Immature natural killer cell (primary cell): ENCODE data around the gene THEM5. TPM values are rescaled to one million over a fixed set of nuclear protein-coding genes. Genes with fewer than 3 reads are reported as not detected.

Experiments
- DNase-seq, 3 donors: peaks; one replicate each; pipeline ENCODE4 v3.0.0; 2022; ENCODE audit warnings: mixed read lengths in 1 of 3
- H3K27ac Mint-ChIP-seq, 6 donors: one replicate each; pipeline ENCODE4 v1.8.0; 2020; ENCODE audit warnings: mixed read lengths in 6 of 6, mild to moderate bottlenecking in 5 of 6, inconsistent platforms in 4 of 6, moderate library complexity in 3 of 6
- H3K27me3 Mint-ChIP-seq, 3 donors: one replicate each; pipeline ENCODE4 v1.8.0; 2020 to 2021; ENCODE audit warnings: low read depth in 3 of 3, mild to moderate bottlenecking in 3 of 3, mixed read lengths in 3 of 3, moderate library complexity in 3 of 3, inconsistent platforms in 1 of 3
- H3K36me3 Mint-ChIP-seq, 3 donors: one replicate each; pipeline ENCODE4 v1.8.0; 2020; ENCODE audit warnings: mixed read lengths in 3 of 3, inconsistent platforms in 2 of 3, mild to moderate bottlenecking in 2 of 3
- H3K4me1 Mint-ChIP-seq, 2 donors: one replicate each; pipeline ENCODE4 v1.8.0; 2020; ENCODE audit warnings: inconsistent platforms in 2 of 2, mild to moderate bottlenecking in 2 of 2, mixed read lengths in 2 of 2, moderate library complexity in 1 of 2
- H3K4me3 Mint-ChIP-seq, 5 donors: one replicate each; pipeline ENCODE4 v1.8.0; 2020; ENCODE audit warnings: mild to moderate bottlenecking in 5 of 5, mixed read lengths in 5 of 5, inconsistent platforms in 3 of 5, moderate library complexity in 3 of 5
- H3K9me3 Mint-ChIP-seq, 6 donors: one replicate each; pipeline ENCODE4 v1.8.0; 2020; ENCODE audit warnings: mild to moderate bottlenecking in 6 of 6, mixed read lengths in 6 of 6, inconsistent platforms in 4 of 6, moderate library complexity in 3 of 6
- polyA plus RNA-seq, 3 donors: library from polyadenylated mRNA; unstranded; fragments of 300-500 nt; fragmentation: Illumina TruSeq; gene quantifications; one replicate each; pipeline ENCODE4 v1.2.3, GENCODE V29; 2021

THEM5 gene
- polyA plus RNA-seq, 3 donors from 2014 or later = 0.56 TPM; not detected in 2

DNA sequence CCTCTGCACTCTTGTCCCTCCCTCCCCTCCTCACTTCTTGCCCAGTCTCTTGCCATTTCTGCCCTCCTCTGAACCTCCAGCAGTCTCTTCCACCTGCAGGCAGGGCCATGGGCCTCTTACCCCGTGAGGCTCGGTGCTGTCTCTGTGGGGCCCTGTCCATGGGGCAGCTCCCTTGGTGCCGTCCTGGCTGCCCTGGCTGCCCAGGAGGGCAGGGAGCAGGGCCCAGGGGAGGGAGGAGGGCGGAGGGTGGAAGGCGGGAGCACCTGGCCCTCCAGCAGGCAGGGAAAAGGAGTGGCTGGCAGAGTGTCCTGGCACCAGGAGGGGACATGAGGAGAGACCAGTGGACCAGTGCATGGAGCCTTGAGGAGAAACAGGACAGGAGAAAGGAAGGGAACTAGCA lies 21.9 kb downstream of the THEM5 start, which contains the start of gene RORC:
Gene RORC, minus strand, starts transcription at position 198 of the 400 bp plus-strand sequence. Its CDS starts 38 bp downstream, at position 160.
- Mint-ChIP-seq H3K9me3 (peaks cover 0 to 2% (median 0%) of the 10 kb centered on the region in 6 donors), H3K27ac (no peak within 1 kb of the TSS), H3K4me3 (no peak within 1 kb of the TSS), H3K27me3 (peaks cover 2 to 13% (median 3%) of the 10 kb centered on the region in 3 donors), H3K36me3 (no peaks in the 10 kb centered on the region), H3K4me1 (peaks cover 40 to 42% of the 10 kb centered on the region in 2 donors)
- DNase-seq = no peak

DNA sequence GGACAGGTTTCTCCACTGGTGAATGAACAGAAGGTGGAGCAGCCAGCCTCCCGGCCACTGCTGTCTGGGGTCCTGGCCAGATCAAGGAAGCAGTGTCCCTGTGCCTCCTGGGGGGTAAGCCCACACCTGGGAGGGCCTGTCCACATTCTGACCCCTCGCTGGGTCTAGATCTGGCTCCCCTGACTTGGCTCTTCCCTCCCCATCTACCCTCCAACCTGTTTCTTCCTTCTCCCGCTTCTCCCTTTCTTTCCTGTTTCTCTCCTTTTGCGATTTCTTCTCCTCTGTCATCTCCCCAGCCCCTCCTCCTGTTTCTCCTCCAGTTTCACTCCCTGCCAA lies 22.3 kb downstream of the THEM5 start:
- Mint-ChIP-seq H3K27ac (no peak overlapping the region), H3K9me3 (peaks cover 0 to 2% (median 0%) of the 10 kb centered on the region in 6 donors), H3K27me3 (peaks cover 0 to 12% (median 5%) of the 10 kb centered on the region in 3 donors), H3K4me1 (peaks cover 40 to 42% of the 10 kb centered on the region in 2 donors), H3K36me3 (no peaks in the 10 kb centered on the region), H3K4me3 (no peak overlapping the region)
- DNase-seq = no peak

DNA sequence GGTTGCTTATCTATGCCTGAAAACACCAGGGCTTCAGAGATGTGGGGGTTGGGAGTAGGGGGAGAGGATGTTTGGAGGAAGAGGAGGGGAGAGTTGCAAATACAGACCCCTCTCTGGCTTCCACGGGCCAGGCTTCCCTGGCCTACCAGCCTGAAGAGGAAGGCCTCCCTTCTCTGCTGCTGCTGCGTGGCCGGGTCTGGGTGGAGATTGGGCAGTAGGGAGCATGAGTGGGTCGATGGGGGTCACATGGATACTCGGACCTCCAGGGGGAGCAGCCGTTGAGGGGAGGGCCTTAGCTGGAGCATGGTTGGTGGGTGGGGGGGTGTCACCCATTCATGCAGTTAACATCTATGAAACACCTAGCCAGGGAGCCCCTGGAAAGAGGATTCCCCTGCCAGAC lies 23.5 kb downstream of the THEM5 start:
- Mint-ChIP-seq H3K27ac (peak overlapping the region in 2 of 6 donors; percentile 11 to 77), H3K4me3 (peak overlapping the region in 3 of 5 donors; percentile 49 to 83 (median 73)), H3K4me1 (peaks cover 41 to 45% of the 10 kb centered on the region in 2 donors), H3K36me3 (no peaks in the 10 kb centered on the region), H3K27me3 (peaks cover 0 to 14% (median 5%) of the 10 kb centered on the region in 3 donors), H3K9me3 (peaks cover 0 to 2% (median 0%) of the 10 kb centered on the region in 6 donors)
- no peak for DNase-seq

DNA sequence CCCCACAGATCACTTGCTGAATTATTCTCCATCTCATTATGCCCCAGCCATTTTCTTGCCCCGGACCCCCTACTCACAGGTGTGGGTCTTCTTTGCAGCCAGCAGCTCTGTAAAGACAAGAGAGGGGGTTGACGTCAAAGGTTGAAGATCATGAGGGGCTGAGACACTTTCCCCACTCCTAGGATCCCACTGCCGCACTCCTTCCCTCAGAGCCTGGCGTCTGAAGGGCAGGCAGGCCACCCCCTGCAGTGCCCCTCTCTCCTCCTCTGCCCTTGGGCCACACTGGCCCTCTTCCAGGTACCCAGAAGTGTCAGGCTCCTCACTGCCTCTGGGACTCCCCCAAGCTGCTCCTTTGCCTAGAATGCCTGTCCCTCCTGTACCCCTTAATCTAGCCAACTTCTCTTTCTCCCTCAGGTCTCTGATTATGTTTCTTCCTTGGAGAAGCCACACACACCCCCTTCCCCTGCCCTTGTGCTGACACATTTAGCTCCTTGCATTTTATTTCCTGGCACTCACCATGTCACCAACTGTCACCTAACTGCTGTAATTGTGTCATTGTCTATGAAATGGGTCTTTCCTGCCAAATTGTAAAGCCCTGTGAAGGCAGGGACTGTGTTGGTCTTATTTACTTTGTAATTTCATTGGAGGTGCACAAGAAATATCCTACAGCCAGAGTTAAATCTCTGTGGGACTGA lies 24.0 kb downstream of the THEM5 start:
- peaks cover 0 to 14% (median 5%) of the 10 kb centered on the region in 3 donors for H3K27me3 Mint-ChIP-seq
- H3K36me3 Mint-ChIP-seq = no peaks in the 10 kb centered on the region
- H3K4me1 Mint-ChIP-seq = peaks cover 41 to 45% of the 10 kb centered on the region in 2 donors
- peak overlapping the region in 3 of 6 donors; percentile 11 to 77 (median 13) for H3K27ac Mint-ChIP-seq
- peaks cover 0 to 2% (median 0%) of the 10 kb centered on the region in 6 donors for H3K9me3 Mint-ChIP-seq
- no peak for DNase-seq
- peak overlapping the region; percentile 49 to 83 (median 65) for H3K4me3 Mint-ChIP-seq

DNA sequence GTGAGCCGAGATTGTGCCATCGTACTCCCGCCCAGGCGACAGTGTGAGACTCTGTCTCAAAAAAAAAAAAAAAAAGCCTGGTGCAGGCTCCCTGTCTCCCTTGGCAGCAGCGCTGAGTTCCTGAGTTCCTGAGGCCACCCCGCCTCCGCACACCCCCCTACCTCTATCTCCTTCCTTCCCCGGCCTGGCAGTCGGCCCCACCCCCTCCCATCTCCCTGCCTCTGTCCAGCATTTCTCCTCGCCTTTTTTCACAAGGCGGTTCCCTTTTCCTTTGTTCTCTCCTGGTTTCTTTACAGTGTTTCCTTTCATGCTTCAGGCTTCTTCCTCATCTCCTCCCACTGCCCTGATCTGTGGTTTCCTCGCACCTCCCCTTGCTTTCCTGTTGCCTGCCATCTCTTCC lies 24.6 kb downstream of the THEM5 start:
- DNase-seq = no peak
- Mint-ChIP-seq H3K4me1 (peaks cover 41 to 43% of the 10 kb centered on the region in 2 donors), H3K4me3 (peak overlapping the region; percentile 33 to 83 (median 65)), H3K36me3 (no peaks in the 10 kb centered on the region), H3K27ac (peak overlapping the region in 3 of 6 donors; percentile 1 to 28 (median 11)), H3K27me3 (peaks cover 0 to 14% (median 6%) of the 10 kb centered on the region in 3 donors), H3K9me3 (peaks cover 0 to 2% (median 0%) of the 10 kb centered on the region in 6 donors)

DNA sequence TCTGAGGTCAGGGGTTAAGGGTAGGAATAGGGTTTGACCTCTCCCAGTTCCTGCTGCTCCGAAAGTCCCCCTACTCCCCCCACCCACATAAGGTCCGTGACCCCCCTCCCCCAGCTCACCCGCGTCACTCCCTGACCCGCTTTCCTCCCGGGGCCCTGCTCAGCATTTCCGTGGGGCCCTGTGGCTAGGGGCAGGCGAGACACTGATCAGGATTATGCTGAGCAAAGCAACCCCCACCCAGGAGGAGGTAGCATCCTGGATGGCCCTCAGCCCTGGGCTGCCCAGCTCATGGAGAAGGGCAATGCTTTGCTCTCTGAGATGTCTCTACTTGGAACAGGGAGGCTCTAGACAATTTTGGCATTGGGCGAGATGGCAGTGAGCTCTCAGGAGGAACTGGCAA lies 25.7 kb downstream of the THEM5 start:
- Mint-ChIP-seq H3K27ac (peak overlapping the region in 2 of 6 donors; percentile 19 to 22), H3K36me3 (no peaks in the 10 kb centered on the region), H3K27me3 (peaks cover 0 to 17% (median 7%) of the 10 kb centered on the region in 3 donors), H3K4me3 (peak overlapping the region; percentile 33 to 83 (median 58)), H3K9me3 (peaks cover 0 to 2% (median 0%) of the 10 kb centered on the region in 6 donors), H3K4me1 (peaks cover 41 to 42% of the 10 kb centered on the region in 2 donors)
- DNase-seq = no peak

DNA sequence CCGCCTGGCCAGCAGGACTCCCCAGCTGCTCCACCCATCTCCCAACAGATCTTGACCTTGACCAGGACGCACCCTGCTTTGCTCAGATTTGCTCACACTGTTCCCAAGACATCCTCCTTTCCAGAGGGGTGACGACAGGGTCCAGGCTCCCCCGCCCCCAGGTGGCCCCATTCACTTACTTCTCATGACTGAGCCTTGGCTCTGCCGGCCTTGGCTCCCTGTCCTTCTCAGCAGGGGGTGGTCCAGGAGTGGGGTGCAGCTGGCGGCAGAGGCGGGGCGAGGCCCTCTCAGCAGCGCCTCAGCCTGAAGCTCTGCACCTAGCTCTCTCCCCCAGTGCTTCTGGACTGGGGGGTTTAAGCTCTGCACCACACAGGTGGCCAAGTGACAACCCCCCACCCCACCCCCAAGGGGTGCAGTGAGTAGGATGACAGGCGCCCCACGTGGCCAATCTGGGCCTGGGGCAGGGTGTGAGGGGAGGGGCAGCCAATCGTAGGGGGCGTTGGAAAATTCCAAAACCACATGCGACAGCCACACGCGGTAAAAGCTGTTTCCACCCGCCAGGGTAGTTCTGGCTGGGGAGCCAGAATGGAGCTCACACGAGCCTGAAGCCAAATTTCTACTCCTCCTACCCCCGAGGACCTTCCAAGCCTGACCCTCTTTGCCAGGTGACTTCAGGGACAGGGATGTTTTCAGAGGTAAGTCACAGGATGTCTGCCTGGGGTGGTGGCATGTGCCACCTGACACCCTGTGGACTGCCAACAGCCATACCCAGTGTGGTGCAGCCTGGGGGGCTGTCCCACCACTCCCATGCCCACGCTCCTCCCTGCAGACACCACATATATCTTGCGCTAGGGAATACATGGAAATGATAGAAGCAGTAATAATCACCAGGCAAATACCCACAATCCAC lies 27.5 kb downstream of the THEM5 start:
- Mint-ChIP-seq H3K27ac (peak overlapping the region in 2 of 6 donors; percentile 9 to 67), H3K36me3 (no peaks in the 10 kb centered on the region), H3K27me3 (peaks cover 2 to 19% (median 7%) of the 10 kb centered on the region in 3 donors), H3K9me3 (peaks cover 0 to 2% (median 0%) of the 10 kb centered on the region in 6 donors), H3K4me1 (peaks cover 48 to 49% of the 10 kb centered on the region in 2 donors), H3K4me3 (peak overlapping the region in 2 of 5 donors; percentile 26 to 34)
- no peak for DNase-seq

DNA sequence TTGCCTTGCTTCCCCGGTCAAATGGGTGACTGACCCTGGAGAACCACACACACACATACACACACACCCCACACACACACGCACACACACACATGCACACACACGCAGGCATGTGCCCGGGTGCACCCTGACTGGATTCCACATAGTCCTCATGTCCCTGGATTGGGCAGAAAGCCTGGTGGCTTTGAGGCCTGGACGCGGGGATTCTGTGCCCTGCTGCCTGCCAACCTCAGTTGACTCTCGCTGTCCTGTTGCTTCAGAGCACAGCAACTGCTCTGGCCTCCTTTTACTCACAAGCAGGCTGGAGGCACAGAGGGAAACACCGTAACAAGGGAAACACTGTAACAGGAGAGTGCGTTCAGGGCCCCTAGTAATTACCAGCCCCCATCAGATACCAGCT lies 28.3 kb downstream of the THEM5 start:
- peaks cover 48% of the 10 kb centered on the region in 2 donors for H3K4me1 Mint-ChIP-seq
- peak overlapping the region in 2 of 5 donors; percentile 27 to 48 for H3K4me3 Mint-ChIP-seq
- H3K27ac Mint-ChIP-seq = peak overlapping the region in 2 of 6 donors; percentile 10 to 40
- H3K36me3 Mint-ChIP-seq = no peaks in the 10 kb centered on the region
- peaks cover 2 to 19% (median 6%) of the 10 kb centered on the region in 3 donors for H3K27me3 Mint-ChIP-seq
- no peak for DNase-seq
- peaks cover 0 to 2% (median 0%) of the 10 kb centered on the region in 6 donors for H3K9me3 Mint-ChIP-seq

DNA sequence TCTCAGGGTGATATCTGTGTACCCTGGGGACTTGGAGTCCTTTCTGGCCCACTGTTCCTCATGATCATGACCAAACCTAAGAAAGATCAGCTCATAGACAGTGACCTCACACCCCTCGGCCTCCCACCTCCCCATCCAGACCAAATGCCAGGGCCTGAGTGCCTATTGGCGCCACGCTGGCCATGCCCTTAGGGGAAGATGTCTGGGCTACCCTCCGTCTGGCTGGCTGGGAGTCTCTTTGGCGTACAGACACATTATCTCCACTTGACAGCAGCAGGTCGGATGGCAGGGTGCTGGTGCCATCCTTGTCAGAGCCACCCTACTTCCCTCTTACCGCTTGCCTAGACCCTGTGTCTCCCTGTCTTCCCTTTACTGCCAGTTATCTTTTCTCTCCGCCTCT lies 30.3 kb downstream of the THEM5 start:
- Mint-ChIP-seq H3K9me3 (no peaks in the 10 kb centered on the region), H3K36me3 (no peaks in the 10 kb centered on the region), H3K4me3 (no peak overlapping the region), H3K27me3 (peaks cover 2 to 12% (median 3%) of the 10 kb centered on the region in 3 donors), H3K27ac (no peak overlapping the region), H3K4me1 (peaks cover 32 to 33% of the 10 kb centered on the region in 2 donors)
- DNase-seq = no peak

DNA sequence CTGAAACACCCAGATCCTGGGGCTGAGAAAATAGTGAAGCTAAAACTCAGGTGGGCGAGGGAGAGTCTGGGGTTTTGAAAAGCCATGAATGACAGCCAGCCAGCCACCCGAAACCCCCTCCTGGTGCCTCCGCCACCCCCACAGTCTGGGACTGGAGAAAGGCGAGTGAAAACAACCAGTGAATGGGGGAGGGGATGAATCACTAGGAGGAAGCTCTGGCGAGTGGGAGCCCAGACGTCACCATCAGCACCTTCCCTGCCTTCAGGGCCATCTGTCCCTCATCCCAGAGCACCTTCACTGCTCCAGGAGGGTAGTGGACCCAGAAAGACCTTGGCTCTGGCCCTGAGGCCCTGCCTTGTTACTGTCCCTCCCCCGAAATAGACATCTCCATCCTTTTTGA lies 31.1 kb downstream of the THEM5 start:
- H3K9me3 Mint-ChIP-seq = no peaks in the 10 kb centered on the region
- no peaks in the 10 kb centered on the region for H3K36me3 Mint-ChIP-seq
- peaks cover 2 to 10% (median 3%) of the 10 kb centered on the region in 3 donors for H3K27me3 Mint-ChIP-seq
- no peak for DNase-seq
- no peak overlapping the region for H3K4me3 Mint-ChIP-seq
- peaks cover 31% of the 10 kb centered on the region in 2 donors for H3K4me1 Mint-ChIP-seq
- no peak overlapping the region for H3K27ac Mint-ChIP-seq

DNA sequence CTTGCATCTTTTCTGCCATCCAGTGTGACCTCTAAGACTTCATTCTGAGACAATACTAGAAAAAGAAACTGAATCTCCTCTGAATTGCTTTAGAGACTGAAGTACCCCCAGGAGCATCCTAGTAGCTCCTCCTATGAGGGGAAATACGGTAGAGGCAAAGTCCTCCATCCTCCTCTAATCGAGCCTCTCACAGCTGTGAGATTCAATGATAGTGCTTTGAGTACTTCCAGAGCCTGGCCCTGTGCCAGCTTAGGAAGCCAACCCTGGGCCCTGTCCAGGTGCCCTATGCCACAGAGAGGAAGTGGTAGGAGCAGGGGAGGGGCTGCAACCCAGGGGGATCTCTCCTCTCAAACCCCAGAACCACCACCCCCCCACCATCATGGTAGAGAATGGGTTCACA lies 32.6 kb downstream of the THEM5 start:
- peaks cover 2 to 7% (median 2%) of the 10 kb centered on the region in 3 donors for H3K27me3 Mint-ChIP-seq
- H3K4me3 Mint-ChIP-seq = no peak overlapping the region
- H3K4me1 Mint-ChIP-seq = peaks cover 39 to 42% of the 10 kb centered on the region in 2 donors
- no peaks in the 10 kb centered on the region for H3K9me3 Mint-ChIP-seq
- no peak for DNase-seq
- no peaks in the 10 kb centered on the region for H3K36me3 Mint-ChIP-seq
- peak overlapping the region in 1 of 6 donors; percentile 55 for H3K27ac Mint-ChIP-seq

DNA sequence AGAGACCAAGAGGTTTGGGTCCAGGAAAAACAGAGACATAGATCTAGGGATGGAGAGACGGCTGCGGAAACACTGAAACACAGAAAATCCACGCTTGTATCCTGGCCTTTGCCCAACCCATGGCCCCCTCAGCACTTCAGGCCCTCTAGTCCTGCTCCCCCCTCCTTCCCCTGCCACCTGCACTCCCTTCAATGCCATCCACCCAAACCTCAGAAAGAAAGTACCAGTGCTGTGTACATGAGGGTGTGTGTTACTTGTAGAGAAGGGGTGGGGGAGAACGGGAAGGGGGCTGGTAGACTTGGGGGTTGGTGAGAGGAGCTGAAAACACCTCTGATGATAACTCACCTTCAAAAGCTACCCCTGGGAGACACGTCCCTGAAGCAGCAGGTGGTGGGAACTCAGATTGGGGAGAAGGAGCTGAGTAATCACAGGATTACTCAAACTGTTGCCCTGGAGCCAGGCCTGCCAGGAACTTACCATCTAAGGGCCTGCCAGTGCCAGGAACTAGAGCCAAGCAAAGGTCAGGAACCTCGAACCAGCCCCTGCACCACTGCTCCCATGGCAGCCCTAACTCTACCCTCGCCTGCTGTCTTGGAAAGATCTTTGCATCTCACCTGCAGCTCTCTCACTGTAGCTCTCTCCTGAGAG lies 33.4 kb downstream of the THEM5 start:
- H3K9me3 Mint-ChIP-seq = no peaks in the 10 kb centered on the region

DNA sequence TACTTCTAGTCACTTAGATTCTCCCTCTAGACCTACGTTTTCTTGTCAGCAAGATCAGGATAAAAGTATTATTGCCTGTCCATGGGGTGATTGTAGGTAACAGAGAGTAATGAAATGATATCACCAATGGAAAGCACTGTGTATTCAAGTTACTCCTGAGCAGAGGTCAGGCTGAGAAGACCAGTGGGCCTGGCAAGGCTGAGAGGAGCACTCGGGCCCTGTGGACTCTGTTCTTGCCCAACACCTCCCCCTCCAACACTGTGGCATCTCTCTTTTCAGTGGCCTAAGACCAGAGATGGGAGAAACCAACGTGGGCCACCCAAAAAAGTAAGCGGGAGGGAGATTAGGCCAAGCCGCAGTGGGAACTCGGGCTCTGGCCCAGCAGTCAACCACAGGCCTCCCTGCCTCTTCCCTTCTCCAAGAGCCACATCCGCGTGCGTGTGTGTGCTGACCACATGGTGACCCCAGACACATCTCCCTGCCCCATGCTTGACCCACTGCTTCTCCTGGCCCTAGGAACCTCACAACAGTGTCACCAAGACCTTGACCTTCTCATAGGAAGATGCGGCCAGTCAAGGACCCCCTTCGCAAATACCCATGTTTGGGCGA lies 34.2 kb downstream of the THEM5 start:
- H3K36me3 Mint-ChIP-seq = no peaks in the 10 kb centered on the region
- peaks cover 54% of the 10 kb centered on the region in 2 donors for H3K4me1 Mint-ChIP-seq
- H3K27me3 Mint-ChIP-seq = peaks cover 2 to 7% (median 2%) of the 10 kb centered on the region in 3 donors
- H3K9me3 Mint-ChIP-seq = no peaks in the 10 kb centered on the region
- DNase-seq = no peak
- H3K27ac Mint-ChIP-seq = peak overlapping the region in 1 of 6 donors; percentile 75
- no peak overlapping the region for H3K4me3 Mint-ChIP-seq

More for the DNA sequence above, 33.4 kb downstream of the THEM5 start:
- Mint-ChIP-seq H3K4me3 (no peak overlapping the region), H3K27me3 (peaks cover 2 to 7% (median 2%) of the 10 kb centered on the region in 3 donors), H3K27ac (peak overlapping the region in 1 of 6 donors; percentile 84), H3K4me1 (peaks cover 47 to 48% of the 10 kb centered on the region in 2 donors), H3K36me3 (no peaks in the 10 kb centered on the region)
- DNase-seq = no peak
